Body of pancreas (tissue), 4 donors: ENCODE data around the gene VRK3.

ENCODE experiments used
- CTCF ChIP-seq, 7 experiments: fragments of 450-650 bp in 4 of 7; fragments of 200-600 bp in 3 of 7; sonication (generic) in 3 of 7; IDR thresholded peaks; one replicate each; pipeline ENCODE4 v1.5.1; 2016 to 2019; ENCODE audit warnings: antibody characterized with exemption in 7 of 7
- POLR2A ChIP-seq, 3 donors: fragments of 450-650 bp; IDR thresholded peaks; one replicate each; pipeline ENCODE4 v1.6.1; 2016; ENCODE audit warnings: antibody characterized with exemption in 3 of 3, mild to moderate bottlenecking in 2 of 3

DNA sequence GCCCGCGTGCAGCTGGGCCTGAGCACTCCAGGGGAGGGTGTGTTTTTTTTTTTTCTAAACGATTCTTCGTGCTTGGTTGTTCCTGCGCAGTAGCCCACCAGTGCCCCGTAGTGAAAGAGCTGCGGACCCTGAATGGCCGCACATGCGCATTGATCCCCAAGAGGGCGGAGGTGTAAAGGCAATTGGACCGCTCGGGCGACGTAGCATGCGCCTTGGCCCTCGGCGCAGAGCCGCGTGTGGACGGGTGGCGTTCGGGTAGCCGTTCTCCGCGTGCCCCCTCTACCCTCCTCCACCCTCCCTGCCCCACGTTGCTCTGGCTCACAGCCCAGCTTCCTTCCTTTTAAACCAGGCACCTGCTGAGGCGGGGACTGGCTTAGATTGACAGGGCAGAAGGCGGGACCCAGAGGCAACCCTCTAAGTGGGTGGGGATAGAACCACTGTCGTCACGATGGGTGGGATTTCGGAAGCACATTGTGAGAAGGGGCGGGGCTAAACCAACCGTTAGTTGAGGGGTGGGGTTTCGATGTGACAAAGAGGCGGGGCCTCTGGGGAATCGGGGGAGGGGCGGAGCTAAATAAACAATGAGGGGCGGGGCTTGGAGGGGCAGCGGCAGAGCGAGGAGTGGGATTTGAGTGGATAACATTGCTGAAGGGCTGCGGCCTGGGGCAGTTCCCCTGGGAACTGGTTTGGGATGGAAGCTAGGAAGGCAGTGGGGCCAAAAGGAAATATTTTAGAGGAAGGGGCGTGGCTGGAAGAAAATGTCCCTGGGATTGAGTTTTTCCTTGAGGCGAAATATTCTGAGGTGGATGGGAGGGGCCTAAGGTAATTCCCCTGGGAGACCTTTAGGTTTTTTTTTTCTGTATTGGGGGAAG, 95.3 kb downstream of the VRK3 start:
- TF ChIP-seq CTCF (IDR thresholded peaks at IDR 0.05): peak in 3 of 7 experiments; percentile 25 to 59 (median 31)
- peak; percentile 22 to 87 (median 81) for TF ChIP-seq POLR2A (IDR thresholded peaks at IDR 0.05)
